GM18951 (cell line): ENCODE measurements around the gene SSRP1.
A peak's percentile ranks its signal among the peaks of the same experiment; 100 is the strongest.

Experiments used
- POLR2A ChIP-seq: IDR thresholded peaks from 4 replicates; pipeline ENCODE4 v1.6.1; 2011; ENCODE audit warnings: mild to moderate bottlenecking; ENCODE audit not compliant: insufficient read length, insufficient read depth; ENCODE audit errors: extremely low read depth
- in situ Hi-C: fragments of 300-500 bp; cut with MboI; formaldehyde crosslinking; loops from one replicate; pipeline ENCODE4 v1.12.0; 2022; ENCODE audit warnings: low sequenced_read_pairs, mixed read lengths, inconsistent platforms; ENCODE audit not compliant: unreplicated experiment

Gene SSRP1

GRCh38 chr11:57335343-57336110, at the start of gene SSRP1:
SSRP1 (minus strand) TSS chr11:57335892; CDS start chr11:57335121, 771 bp downstream.
- peak; percentile 75 for TF ChIP-seq POLR2A

GRCh38 chr11:57380975-57381374, 45.3 kb upstream of the SSRP1 start, which contains the start of gene PRG3:
PRG3 (minus strand) TSS chr11:57381150; CDS start chr11:57380708, 442 bp downstream.
- no peak for TF ChIP-seq POLR2A
- in situ Hi-C loops: no loop called here

More at GRCh38 chr11:57335343-57336110, at the start of gene SSRP1:
- in situ Hi-C loops: no loop called here

GRCh38 chr11:57379732-57380131, 44.0 kb upstream of the SSRP1 start:
- in situ Hi-C loops: no loop called here

GRCh38 chr11:57378186-57378585, 42.5 kb upstream of the SSRP1 start:
- in situ Hi-C loops: no loop called here
- TF ChIP-seq POLR2A: no peak

More at GRCh38 chr11:57379732-57380131, 44.0 kb upstream of the SSRP1 start:
- no peak for TF ChIP-seq POLR2A

- in situ Hi-C loops: no loop called here
- TF ChIP-seq POLR2A: no peak
These were observed 41.4 kb upstream of the SSRP1 start for GRCh38 chr11:57377107-57377506.

- in situ Hi-C loops: no loop called here
- TF ChIP-seq POLR2A: no peak
These were observed 40.7 kb upstream of the SSRP1 start for GRCh38 chr11:57376095-57377090.

GRCh38 chr11:57375490-57375889, 39.8 kb upstream of the SSRP1 start:
- TF ChIP-seq POLR2A: no peak
- in situ Hi-C loops: no loop called here

GRCh38 chr11:57374966-57375365, 39.3 kb upstream of the SSRP1 start:
- no peak for TF ChIP-seq POLR2A
- in situ Hi-C loops: no loop called here

- in situ Hi-C loops: no loop called here
- no peak for TF ChIP-seq POLR2A
These were observed 37.5 kb upstream of the SSRP1 start for GRCh38 chr11:57373146-57373545.

- TF ChIP-seq POLR2A: no peak
- in situ Hi-C loops: no loop called here
These were observed 35.2 kb upstream of the SSRP1 start for GRCh38 chr11:57370941-57371340.

- TF ChIP-seq POLR2A: no peak
- in situ Hi-C loops: no loop called here
These were observed 34.6 kb upstream of the SSRP1 start for GRCh38 chr11:57370251-57370650.

- in situ Hi-C loops: no loop called here
- no peak for TF ChIP-seq POLR2A
These were observed 33.1 kb upstream of the SSRP1 start for GRCh38 chr11:57368845-57369232.

GRCh38 chr11:57368106-57368844, 32.6 kb upstream of the SSRP1 start:
- in situ Hi-C loops: no loop called here
- no peak for TF ChIP-seq POLR2A
